ENCODE measurements around the gene LAMA5.

LAMA5 gene

DNA sequence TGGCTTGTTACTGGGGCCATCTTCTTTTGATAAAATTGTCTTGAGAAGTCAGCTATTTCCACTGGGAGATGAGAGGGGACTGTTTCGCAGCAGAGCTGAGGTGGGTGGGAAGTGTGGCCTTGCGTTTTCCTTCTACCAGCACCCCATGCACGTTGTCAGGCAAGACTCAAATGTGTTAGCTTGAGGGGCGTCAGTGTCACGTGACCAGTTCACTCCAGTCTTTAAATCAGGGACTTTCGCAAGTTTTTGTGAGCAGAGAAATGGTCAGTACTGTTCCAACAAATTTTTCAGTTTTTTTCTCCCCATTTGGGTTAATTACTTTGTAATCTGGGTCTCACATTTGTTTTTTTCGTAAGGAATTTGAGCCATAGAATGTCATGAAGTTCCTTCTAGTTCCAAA is 85.0 kb downstream of the LAMA5 start:
- Histone ChIP-seq H3K27me3 (ENCODE audit: control insufficient read depth, insufficient read depth, low read length) (no peaks in the 10 kb centered on the region), H3K36me3 (ENCODE audit: insufficient read depth, low read length) (peaks cover 65% of the 10 kb centered on the region), H3K9ac (ENCODE audit: low read depth, low read length) (no peak overlapping the region), H3K4me2 (ENCODE audit: low read length) (no peak overlapping the region), H3K4me3 (ENCODE audit: low read length) (no peak overlapping the region), H3K4me1 (ENCODE audit: control insufficient read depth, insufficient read depth, low read length) (no peaks in the 10 kb centered on the region), H3K9me3 (replicated peaks; ENCODE audit: low read length) (no peaks in the 10 kb centered on the region)

DNA sequence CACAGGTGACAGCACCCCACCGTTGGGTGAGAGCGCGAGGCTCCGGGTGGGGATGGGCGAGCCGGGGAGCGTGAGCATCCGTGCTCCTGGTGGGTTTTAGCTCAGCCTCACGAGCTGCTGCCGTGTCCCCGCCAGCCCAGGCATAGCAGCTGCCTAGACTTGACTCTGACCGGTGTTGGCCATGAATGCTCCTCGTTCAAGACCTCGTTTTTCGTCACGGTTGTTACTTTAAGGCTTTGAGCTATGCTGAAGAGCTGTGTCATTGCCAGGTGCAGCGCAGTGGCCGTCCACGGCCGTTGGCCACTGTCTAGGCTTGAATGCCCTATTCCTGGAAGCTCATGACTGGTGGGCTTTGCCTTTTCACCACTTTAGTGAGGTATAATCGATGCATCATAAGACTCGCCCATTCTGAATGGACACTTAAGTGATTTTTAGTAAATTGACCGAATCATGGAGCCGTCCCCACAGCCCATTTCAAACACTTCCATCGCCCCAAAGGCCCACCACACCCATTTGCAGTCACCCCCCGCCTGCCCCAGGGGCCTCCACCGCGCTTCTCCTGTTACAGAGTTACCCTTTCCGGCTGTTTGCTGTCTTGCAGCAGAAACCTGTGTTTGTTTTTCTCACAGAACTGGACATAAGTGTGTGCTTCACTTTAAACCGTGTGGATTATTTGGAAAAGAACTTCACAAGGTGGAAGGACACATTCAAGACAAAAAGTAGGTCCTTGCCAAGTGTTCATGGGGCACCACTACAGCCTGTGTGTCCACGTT is 85.8 kb downstream of the LAMA5 start:
- Histone ChIP-seq H3K36me3 (ENCODE audit: insufficient read depth, low read length) (peaks cover 64% of the 10 kb centered on the region), H3K9ac (ENCODE audit: low read depth, low read length) (no peak overlapping the region), H3K27me3 (ENCODE audit: control insufficient read depth, insufficient read depth, low read length) (no peaks in the 10 kb centered on the region), H3K4me2 (ENCODE audit: low read length) (no peak overlapping the region), H3K4me1 (ENCODE audit: control insufficient read depth, insufficient read depth, low read length) (no peaks in the 10 kb centered on the region), H3K4me3 (ENCODE audit: low read length) (no peak overlapping the region), H3K9me3 (replicated peaks; ENCODE audit: low read length) (no peaks in the 10 kb centered on the region)

DNA sequence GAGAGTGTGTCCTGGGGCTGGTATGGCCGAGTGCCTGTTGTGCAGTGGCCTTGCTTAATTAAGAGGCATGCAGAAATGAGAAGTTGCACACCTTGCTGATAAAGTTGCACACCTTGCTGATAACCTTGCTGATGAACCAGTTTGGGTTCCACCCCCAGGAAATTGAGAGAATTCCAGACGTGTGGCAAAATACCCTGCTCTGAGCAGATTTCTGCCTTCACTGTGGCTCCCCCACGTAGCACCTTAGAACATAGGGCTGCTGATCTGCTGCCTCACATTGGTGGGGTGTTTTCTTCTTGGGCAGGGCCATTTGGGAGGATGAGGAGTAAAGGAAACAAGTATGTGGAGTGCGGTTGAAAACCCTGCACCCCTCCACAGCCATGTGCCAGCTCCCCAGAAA is 86.8 kb downstream of the LAMA5 start:
- Histone ChIP-seq H3K9me3 (replicated peaks; ENCODE audit: low read length) (no peaks in the 10 kb centered on the region), H3K27me3 (ENCODE audit: control insufficient read depth, insufficient read depth, low read length) (no peaks in the 10 kb centered on the region), H3K9ac (ENCODE audit: low read depth, low read length) (no peak overlapping the region), H3K4me3 (ENCODE audit: low read length) (no peak overlapping the region), H3K4me1 (ENCODE audit: control insufficient read depth, insufficient read depth, low read length) (no peaks in the 10 kb centered on the region), H3K4me2 (ENCODE audit: low read length) (no peak overlapping the region), H3K36me3 (ENCODE audit: insufficient read depth, low read length) (peaks cover 58% of the 10 kb centered on the region)

- Histone ChIP-seq H3K36me3 (ENCODE audit: insufficient read depth, low read length) (peaks cover 58% of the 10 kb centered on the region), H3K4me2 (ENCODE audit: low read length) (no peak overlapping the region)
These were observed 89.9 kb downstream of the LAMA5 start for GRCh38 chr20:62277253-62277652.

GRCh38 chr20:62276439-62276838 is 90.7 kb downstream of the LAMA5 start:
- Histone ChIP-seq H3K27me3 (ENCODE audit: control insufficient read depth, insufficient read depth, low read length) (no peaks in the 10 kb centered on the region), H3K36me3 (ENCODE audit: insufficient read depth, low read length) (peaks cover 56% of the 10 kb centered on the region)

More at GRCh38 chr20:62277253-62277652, 89.9 kb downstream of the LAMA5 start:
- H3K27me3 ChIP-seq (ENCODE audit: control insufficient read depth, insufficient read depth, low read length), result no peaks in the 10 kb centered on the region
- no peak overlapping the region for H3K4me3 ChIP-seq (ENCODE audit: low read length)
- H3K4me1 ChIP-seq (ENCODE audit: control insufficient read depth, insufficient read depth, low read length), result no peaks in the 10 kb centered on the region
- H3K9ac ChIP-seq (ENCODE audit: low read depth, low read length), result no peak overlapping the region
- no peaks in the 10 kb centered on the region for H3K9me3 ChIP-seq (replicated peaks; ENCODE audit: low read length)

GRCh38 chr20:62275219-62275618 is 91.9 kb downstream of the LAMA5 start:
- H3K9ac ChIP-seq (ENCODE audit: low read depth, low read length), result no peak overlapping the region
- no peaks in the 10 kb centered on the region for H3K9me3 ChIP-seq (replicated peaks; ENCODE audit: low read length)
- H3K36me3 ChIP-seq (ENCODE audit: insufficient read depth, low read length), result peaks cover 44% of the 10 kb centered on the region
- H3K4me3 ChIP-seq (ENCODE audit: low read length), result no peak overlapping the region
- H3K27me3 ChIP-seq (ENCODE audit: control insufficient read depth, insufficient read depth, low read length), result no peaks in the 10 kb centered on the region
- H3K4me2 ChIP-seq (ENCODE audit: low read length), result no peak overlapping the region
- no peaks in the 10 kb centered on the region for H3K4me1 ChIP-seq (ENCODE audit: control insufficient read depth, insufficient read depth, low read length)

More at GRCh38 chr20:62276439-62276838, 90.7 kb downstream of the LAMA5 start:
- H3K4me1 ChIP-seq (ENCODE audit: control insufficient read depth, insufficient read depth, low read length), result no peaks in the 10 kb centered on the region
- H3K4me3 ChIP-seq (ENCODE audit: low read length), result no peak overlapping the region
- no peak overlapping the region for H3K9ac ChIP-seq (ENCODE audit: low read depth, low read length)
- no peaks in the 10 kb centered on the region for H3K9me3 ChIP-seq (replicated peaks; ENCODE audit: low read length)
- no peak overlapping the region for H3K4me2 ChIP-seq (ENCODE audit: low read length)

- H3K4me1 ChIP-seq (ENCODE audit: control insufficient read depth, insufficient read depth, low read length), result no peaks in the 10 kb centered on the region
- no peaks in the 10 kb centered on the region for H3K27me3 ChIP-seq (ENCODE audit: control insufficient read depth, insufficient read depth, low read length)
- H3K4me2 ChIP-seq (ENCODE audit: low read length), result no peak overlapping the region
- no peak overlapping the region for H3K4me3 ChIP-seq (ENCODE audit: low read length)
- H3K9me3 ChIP-seq (replicated peaks; ENCODE audit: low read length), result no peaks in the 10 kb centered on the region
- no peak overlapping the region for H3K9ac ChIP-seq (ENCODE audit: low read depth, low read length)
- H3K36me3 ChIP-seq (ENCODE audit: insufficient read depth, low read length), result peaks cover 36% of the 10 kb centered on the region
These were observed 92.7 kb downstream of the LAMA5 start for GRCh38 chr20:62274332-62274950.

- Histone ChIP-seq H3K9ac (ENCODE audit: low read depth, low read length) (no peak overlapping the region), H3K9me3 (replicated peaks; ENCODE audit: low read length) (no peaks in the 10 kb centered on the region), H3K27me3 (ENCODE audit: control insufficient read depth, insufficient read depth, low read length) (no peaks in the 10 kb centered on the region), H3K36me3 (ENCODE audit: insufficient read depth, low read length) (peaks cover 28% of the 10 kb centered on the region), H3K4me1 (ENCODE audit: control insufficient read depth, insufficient read depth, low read length) (no peaks in the 10 kb centered on the region), H3K4me2 (ENCODE audit: low read length) (no peak overlapping the region), H3K4me3 (ENCODE audit: low read length) (no peak overlapping the region)
These were observed 93.7 kb downstream of the LAMA5 start for GRCh38 chr20:62273416-62273815.

- H3K4me3 ChIP-seq (ENCODE audit: low read length), result no peak overlapping the region
- no peak overlapping the region for H3K9ac ChIP-seq (ENCODE audit: low read depth, low read length)
- no peaks in the 10 kb centered on the region for H3K9me3 ChIP-seq (replicated peaks; ENCODE audit: low read length)
- peaks cover 31% of the 10 kb centered on the region for H3K36me3 ChIP-seq (ENCODE audit: insufficient read depth, low read length)
- H3K4me2 ChIP-seq (ENCODE audit: low read length), result no peak overlapping the region
- no peaks in the 10 kb centered on the region for H3K4me1 ChIP-seq (ENCODE audit: control insufficient read depth, insufficient read depth, low read length)
- no peaks in the 10 kb centered on the region for H3K27me3 ChIP-seq (ENCODE audit: control insufficient read depth, insufficient read depth, low read length)
These were observed 94.9 kb downstream of the LAMA5 start for GRCh38 chr20:62272200-62272599.

DNA sequence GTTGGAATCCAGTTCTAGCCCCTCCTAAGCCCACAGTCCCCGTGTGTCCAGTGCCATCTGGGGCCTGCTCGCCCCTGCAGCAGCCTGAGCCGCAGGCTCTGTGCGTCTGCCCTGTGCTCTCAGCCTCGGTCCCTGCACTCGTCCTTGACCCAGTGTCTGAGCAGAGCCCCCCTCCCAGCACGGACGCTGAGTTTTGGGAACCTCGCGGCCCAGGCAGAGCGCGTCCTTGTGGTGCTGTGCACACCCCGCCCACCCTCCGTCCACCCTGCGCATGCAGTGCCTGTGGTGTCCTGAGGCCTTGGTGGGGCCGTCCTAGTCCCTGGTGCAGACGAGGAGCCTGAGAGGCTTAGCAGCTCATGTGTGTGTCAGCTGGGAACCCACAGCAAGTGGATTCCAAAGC is 97.2 kb downstream of the LAMA5 start:
- Histone ChIP-seq H3K9me3 (replicated peaks; ENCODE audit: low read length) (no peaks in the 10 kb centered on the region), H3K27me3 (ENCODE audit: control insufficient read depth, insufficient read depth, low read length) (no peaks in the 10 kb centered on the region), H3K4me2 (ENCODE audit: low read length) (no peak overlapping the region), H3K9ac (ENCODE audit: low read depth, low read length) (no peak overlapping the region), H3K4me1 (ENCODE audit: control insufficient read depth, insufficient read depth, low read length) (no peaks in the 10 kb centered on the region), H3K36me3 (ENCODE audit: insufficient read depth, low read length) (peaks cover 38% of the 10 kb centered on the region), H3K4me3 (ENCODE audit: low read length) (no peak overlapping the region)

GRCh38 chr20:62269378-62269777 is 97.7 kb downstream of the LAMA5 start:
- peaks cover 43% of the 10 kb centered on the region for H3K36me3 ChIP-seq (ENCODE audit: insufficient read depth, low read length)
- no peak overlapping the region for H3K4me2 ChIP-seq (ENCODE audit: low read length)
- no peak overlapping the region for H3K9ac ChIP-seq (ENCODE audit: low read depth, low read length)
- H3K9me3 ChIP-seq (replicated peaks; ENCODE audit: low read length), result no peaks in the 10 kb centered on the region
- no peaks in the 10 kb centered on the region for H3K4me1 ChIP-seq (ENCODE audit: control insufficient read depth, insufficient read depth, low read length)
- H3K4me3 ChIP-seq (ENCODE audit: low read length), result no peak overlapping the region
- no peaks in the 10 kb centered on the region for H3K27me3 ChIP-seq (ENCODE audit: control insufficient read depth, insufficient read depth, low read length)
